OCI-LY1 (cell line): ENCODE data around the gene UROC1.

Source experiments
- H2AFZ ChIP-seq: fragments of 200-600 bp; sonication (generic), shearing (Covaris generic); 2 replicates; pipeline ENCODE4 v1.6.0; 2014; ENCODE audit warnings: antibody characterized with exemption, mild to moderate bottlenecking, low read length
- H3F3A ChIP-seq: fragments of 200-600 bp; sonication (generic), shearing (Covaris generic); 2 replicates; pipeline ENCODE4 v1.6.0; 2014; ENCODE audit warnings: mild to moderate bottlenecking, antibody characterized with exemption, low read length, moderate library complexity; ENCODE audit not compliant: insufficient read depth
- H3K27ac ChIP-seq: fragments of 200-600 bp; sonication (generic); 2 replicates; pipeline ENCODE4 v1.5.1; 2014; ENCODE audit warnings: low read length, mixed run types, mild to moderate bottlenecking, low read depth; ENCODE audit not compliant: poor library complexity, severe bottlenecking
- H3K27me3 ChIP-seq: fragments of 200-600 bp; sonication (generic); 2 replicates; pipeline ENCODE4 v1.6.0; 2014; ENCODE audit warnings: antibody characterized with exemption, mild to moderate bottlenecking, low read length, moderate library complexity; ENCODE audit not compliant: insufficient read depth
- H3K36me3 ChIP-seq: fragments of 200-600 bp; sonication (generic); 2 replicates; pipeline ENCODE4 v1.6.1; 2014; ENCODE audit warnings: mild to moderate bottlenecking, antibody characterized with exemption, low read length, moderate library complexity, mixed read lengths; ENCODE audit not compliant: insufficient read depth
- H3K4me1 ChIP-seq: fragments of 200-600 bp; sonication (generic); 2 replicates; pipeline ENCODE4 v1.5.1; 2014; ENCODE audit warnings: mild to moderate bottlenecking, low read length, moderate library complexity; ENCODE audit not compliant: insufficient read depth, severe bottlenecking
- H3K4me2 ChIP-seq: fragments of 200-600 bp; sonication (generic), shearing (Covaris generic); 2 replicates; pipeline ENCODE4 v1.6.1; 2014; ENCODE audit warnings: low read length
- H3K4me3 ChIP-seq: fragments of 200-600 bp; sonication (generic); 2 replicates; pipeline ENCODE4 v1.5.1; 2014; ENCODE audit warnings: low read length, low read depth, mild to moderate bottlenecking, mixed read lengths; ENCODE audit not compliant: poor library complexity, severe bottlenecking
- H3K79me2 ChIP-seq: fragments of 200-600 bp; shearing (Covaris generic); 2 replicates; pipeline ENCODE4 v1.6.1; 2016; ENCODE audit warnings: mixed run types, low read length, mixed read lengths; ENCODE audit not compliant: insufficient read depth
- H3K9ac ChIP-seq: fragments of 200-600 bp; sonication (generic), shearing (Covaris generic); 2 replicates; pipeline ENCODE4 v1.6.1; 2014; ENCODE audit warnings: mild to moderate bottlenecking, low read length, mixed read lengths
- H3K9me2 ChIP-seq: fragments of 200-600 bp; sonication (generic), shearing (Covaris generic); 2 replicates; pipeline ENCODE4 v1.6.1; 2014; ENCODE audit warnings: low read depth, mild to moderate bottlenecking, low read length, mixed read lengths
- H3K9me3 ChIP-seq: fragments of 200-600 bp; shearing (Covaris generic); 2 replicates; pipeline ENCODE4 v1.6.1; 2014; ENCODE audit warnings: low read length, mixed read lengths
- H4K20me1 ChIP-seq: fragments of 200-600 bp; sonication (generic), shearing (Covaris generic); 2 replicates; pipeline ENCODE4 v1.6.0; 2016; ENCODE audit warnings: mild to moderate bottlenecking, low read length; ENCODE audit not compliant: insufficient read depth
- EZH2 ChIP-seq: fragments of 200-600 bp; sonication (generic), shearing (Covaris generic); IDR thresholded peaks from 2 replicates; pipeline ENCODE4 v1.8.0; 2017; ENCODE audit warnings: borderline replicate concordance, mixed run types, mild to moderate bottlenecking, antibody characterized with exemption, low read length, moderate library complexity, mixed read lengths
- TF ChIP-seq, protein P1 (sequence below): fragments of 200-600 bp; sonication (generic), shearing (Covaris generic); IDR thresholded peaks from 2 replicates; pipeline ENCODE4 v1.5.1; 2017; ENCODE audit warnings: mild to moderate bottlenecking, antibody characterized with exemption, low read length, moderate library complexity, mixed read lengths

The UROC1 gene

DNA sequence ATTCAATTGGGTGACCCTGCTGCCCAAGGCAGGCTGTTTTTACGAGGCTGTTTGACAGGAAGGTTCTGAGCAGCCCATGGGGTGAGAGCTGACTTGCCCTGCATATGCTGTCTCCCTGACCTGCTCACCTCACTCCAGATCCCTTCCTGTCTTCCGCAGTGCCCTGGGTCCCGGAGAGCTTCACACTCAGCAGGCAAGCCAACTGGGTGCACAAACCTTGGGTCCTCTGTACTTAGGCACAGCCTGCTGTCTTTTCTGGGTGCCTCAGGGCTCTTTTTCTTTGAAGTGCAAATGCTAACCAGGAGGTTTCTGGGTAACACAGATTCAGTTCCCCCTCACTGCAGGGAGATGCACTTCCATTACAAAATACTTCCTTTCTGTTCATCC lies 74.7 kb downstream of the UROC1 start:
- Histone ChIP-seq H3K4me2 (no peak overlapping the region), H2AFZ (no peak overlapping the region), H3K4me3 (no peak overlapping the region), H3K27me3 (no peaks in the 10 kb centered on the region), H3F3A (no peaks in the 10 kb centered on the region), H3K79me2 (no peaks in the 10 kb centered on the region), H3K9ac (no peak overlapping the region), H3K27ac (no peak overlapping the region), H3K36me3 (peaks cover 5% of the 10 kb centered on the region; the same call in 1 of the 2 replicates), H4K20me1 (no peaks in the 10 kb centered on the region), H3K9me2 (no peaks in the 10 kb centered on the region), H3K4me1 (no peaks in the 10 kb centered on the region), H3K9me3 (no peaks in the 10 kb centered on the region)
- no peak for TF ChIP-seq EZH2
- TF ChIP-seq, protein P1, sequence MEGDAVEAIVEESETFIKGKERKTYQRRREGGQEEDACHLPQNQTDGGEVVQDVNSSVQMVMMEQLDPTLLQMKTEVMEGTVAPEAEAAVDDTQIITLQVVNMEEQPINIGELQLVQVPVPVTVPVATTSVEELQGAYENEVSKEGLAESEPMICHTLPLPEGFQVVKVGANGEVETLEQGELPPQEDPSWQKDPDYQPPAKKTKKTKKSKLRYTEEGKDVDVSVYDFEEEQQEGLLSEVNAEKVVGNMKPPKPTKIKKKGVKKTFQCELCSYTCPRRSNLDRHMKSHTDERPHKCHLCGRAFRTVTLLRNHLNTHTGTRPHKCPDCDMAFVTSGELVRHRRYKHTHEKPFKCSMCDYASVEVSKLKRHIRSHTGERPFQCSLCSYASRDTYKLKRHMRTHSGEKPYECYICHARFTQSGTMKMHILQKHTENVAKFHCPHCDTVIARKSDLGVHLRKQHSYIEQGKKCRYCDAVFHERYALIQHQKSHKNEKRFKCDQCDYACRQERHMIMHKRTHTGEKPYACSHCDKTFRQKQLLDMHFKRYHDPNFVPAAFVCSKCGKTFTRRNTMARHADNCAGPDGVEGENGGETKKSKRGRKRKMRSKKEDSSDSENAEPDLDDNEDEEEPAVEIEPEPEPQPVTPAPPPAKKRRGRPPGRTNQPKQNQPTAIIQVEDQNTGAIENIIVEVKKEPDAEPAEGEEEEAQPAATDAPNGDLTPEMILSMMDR: no peak

DNA sequence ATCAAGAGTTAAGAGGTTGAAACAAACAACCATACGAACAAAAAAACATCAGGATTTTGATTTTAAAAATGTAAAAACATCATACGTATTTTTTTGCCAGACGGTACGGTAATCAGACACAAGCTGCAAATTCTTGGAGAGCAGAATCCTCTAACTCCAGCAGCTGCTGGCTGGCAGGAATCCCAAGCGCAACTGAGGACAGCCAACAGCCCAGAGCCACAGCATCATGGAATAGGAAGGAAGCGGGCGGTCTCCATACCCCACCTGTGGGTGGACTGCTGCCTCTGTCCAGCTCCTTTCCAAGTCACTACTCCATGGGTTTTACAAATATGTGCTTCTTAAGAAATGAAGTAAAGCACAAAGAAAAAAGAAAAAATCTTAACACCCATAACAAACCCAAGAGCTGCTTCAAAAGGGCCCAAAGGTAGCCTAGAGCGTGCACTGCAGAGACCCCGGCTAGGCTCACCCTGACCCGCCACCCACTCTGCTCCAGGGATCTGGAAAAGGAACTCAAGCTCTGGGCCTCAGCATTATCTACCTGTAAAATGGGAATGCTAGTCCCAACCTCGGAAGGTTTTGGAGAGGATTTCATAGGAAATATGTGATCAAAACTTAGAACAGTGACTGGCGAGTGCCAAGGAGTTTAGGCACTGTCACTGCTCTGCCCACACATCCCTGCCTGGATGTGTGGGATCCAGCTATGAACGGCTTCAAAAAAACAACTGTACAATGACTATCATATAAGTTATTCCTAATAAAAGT lies 75.3 kb downstream of the UROC1 start:
- no peaks in the 10 kb centered on the region for H3K9me2 ChIP-seq
- H3K4me1 ChIP-seq: no peaks in the 10 kb centered on the region
- H3K27me3 ChIP-seq: no peaks in the 10 kb centered on the region
- H3K27ac ChIP-seq: no peak overlapping the region
- H3K9ac ChIP-seq: no peak overlapping the region
- no peak overlapping the region for H3K4me3 ChIP-seq
- no peak for TF ChIP-seq EZH2
- TF ChIP-seq, protein P1: no peak
- no peaks in the 10 kb centered on the region for H3K9me3 ChIP-seq
- H3K36me3 ChIP-seq: peaks cover 7% of the 10 kb centered on the region; the same call in 1 of the 2 replicates
- H3K79me2 ChIP-seq: no peaks in the 10 kb centered on the region
- no peaks in the 10 kb centered on the region for H3F3A ChIP-seq
- H2AFZ ChIP-seq: no peak overlapping the region
- no peak overlapping the region for H3K4me2 ChIP-seq
- H4K20me1 ChIP-seq: no peaks in the 10 kb centered on the region

DNA sequence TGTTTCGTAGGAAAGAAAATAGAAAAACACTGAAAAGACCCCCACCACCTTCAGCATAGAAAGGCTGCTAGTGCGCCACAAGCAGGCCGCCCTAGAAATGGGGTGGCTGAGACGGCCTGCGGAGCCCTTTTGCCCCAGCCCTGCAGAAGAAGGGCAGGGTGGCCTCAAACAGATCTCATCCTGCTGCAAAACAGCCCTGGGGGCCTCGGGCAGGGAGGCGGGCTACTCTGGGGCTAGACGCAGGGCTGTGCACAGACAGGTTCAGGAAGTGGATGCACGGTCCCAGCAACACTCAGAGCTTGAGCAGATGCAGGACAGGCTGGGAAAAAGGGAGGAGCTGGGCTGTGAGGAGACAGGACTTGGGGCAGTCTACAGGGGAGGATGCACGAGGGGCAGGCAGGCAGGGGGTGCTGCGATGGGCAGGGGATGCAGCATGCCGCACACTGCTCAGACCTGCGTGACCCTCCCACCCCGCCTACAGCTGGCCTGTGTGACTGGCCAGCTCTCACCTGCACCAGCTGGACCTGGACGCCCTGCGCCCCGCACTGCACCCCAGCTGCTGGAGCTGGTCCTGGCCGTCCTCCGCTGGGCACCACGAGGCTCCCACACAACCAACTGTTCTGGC lies 76.2 kb downstream of the UROC1 start:
- H3K9me2 ChIP-seq: no peaks in the 10 kb centered on the region
- H3K79me2 ChIP-seq: no peaks in the 10 kb centered on the region
- H4K20me1 ChIP-seq: no peaks in the 10 kb centered on the region
- no peak overlapping the region for H3K4me3 ChIP-seq
- no peak overlapping the region for H3K9ac ChIP-seq
- H3K27me3 ChIP-seq: no peaks in the 10 kb centered on the region
- H3F3A ChIP-seq: no peaks in the 10 kb centered on the region
- no peaks in the 10 kb centered on the region for H3K4me1 ChIP-seq
- H3K36me3 ChIP-seq: peaks cover 7% of the 10 kb centered on the region; the same call in 1 of the 2 replicates
- H3K27ac ChIP-seq: no peak overlapping the region
- TF ChIP-seq, protein P1: no peak
- no peak for TF ChIP-seq EZH2
- H3K4me2 ChIP-seq: no peak overlapping the region
- no peak overlapping the region for H2AFZ ChIP-seq
- H3K9me3 ChIP-seq: no peaks in the 10 kb centered on the region
